ENCODE measurements around the gene MAP1LC3C.

GRCh38 chr1:241992734-241993133 is 6.2 kb downstream of the MAP1LC3C start:
- TF ChIP-seq, protein P1, sequence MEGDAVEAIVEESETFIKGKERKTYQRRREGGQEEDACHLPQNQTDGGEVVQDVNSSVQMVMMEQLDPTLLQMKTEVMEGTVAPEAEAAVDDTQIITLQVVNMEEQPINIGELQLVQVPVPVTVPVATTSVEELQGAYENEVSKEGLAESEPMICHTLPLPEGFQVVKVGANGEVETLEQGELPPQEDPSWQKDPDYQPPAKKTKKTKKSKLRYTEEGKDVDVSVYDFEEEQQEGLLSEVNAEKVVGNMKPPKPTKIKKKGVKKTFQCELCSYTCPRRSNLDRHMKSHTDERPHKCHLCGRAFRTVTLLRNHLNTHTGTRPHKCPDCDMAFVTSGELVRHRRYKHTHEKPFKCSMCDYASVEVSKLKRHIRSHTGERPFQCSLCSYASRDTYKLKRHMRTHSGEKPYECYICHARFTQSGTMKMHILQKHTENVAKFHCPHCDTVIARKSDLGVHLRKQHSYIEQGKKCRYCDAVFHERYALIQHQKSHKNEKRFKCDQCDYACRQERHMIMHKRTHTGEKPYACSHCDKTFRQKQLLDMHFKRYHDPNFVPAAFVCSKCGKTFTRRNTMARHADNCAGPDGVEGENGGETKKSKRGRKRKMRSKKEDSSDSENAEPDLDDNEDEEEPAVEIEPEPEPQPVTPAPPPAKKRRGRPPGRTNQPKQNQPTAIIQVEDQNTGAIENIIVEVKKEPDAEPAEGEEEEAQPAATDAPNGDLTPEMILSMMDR (IDR thresholded peaks at IDR 0.05): no peak
- no peak for TF ChIP-seq POLR2A (IDR thresholded peaks at IDR 0.05)
- TF ChIP-seq POLR2AphosphoS5 (IDR thresholded peaks at IDR 0.05): no peak
- no peak for TF ChIP-seq EP300 (IDR thresholded peaks at IDR 0.05; ENCODE audit: low read depth)

Data from transverse colon (tissue), 4 donors.